ENCODE results near the gene LMO3. TPM values are rescaled to one million over a fixed set of nuclear protein-coding genes. Genes with fewer than 3 reads are reported as not detected.

The LMO3 gene
- polyA plus RNA-seq, 2 donors: 0.91 to 1.7 TPM

- WGBS, 2 donors: 11 to 14% methylated on average over 1 of the region's 1 CpG
- no peak overlapping the region for H3K27ac ChIP-seq (ENCODE audit: low read depth in 2 of 2, low read length in 1 of 2)
- H3K4me1 ChIP-seq (ENCODE audit: control insufficient read depth in 2 of 2, insufficient read depth in 2 of 2, low read length in 1 of 2): no peaks in the 10 kb centered on the region
- H3K27me3 ChIP-seq (ENCODE audit: control insufficient read depth in 1 of 2, insufficient read depth in 2 of 2, low read length in 2 of 2): no peaks in the 10 kb centered on the region
- no peaks in the 10 kb centered on the region for H3K36me3 ChIP-seq (ENCODE audit: control insufficient read depth in 2 of 2, insufficient read depth in 2 of 2, low read length in 1 of 2)
- no peaks in the 10 kb centered on the region for H3K9me3 ChIP-seq (ENCODE audit: control insufficient read depth in 2 of 2, insufficient read depth in 1 of 2, low read depth in 1 of 2, low read length in 1 of 2)
- no peak overlapping the region for H3K4me3 ChIP-seq (ENCODE audit: low read depth in 1 of 2, low read length in 2 of 2)
Measured at GRCh38 chr12:16610743-16611142, 4.8 kb upstream of the LMO3 start.

- H3K27ac ChIP-seq (ENCODE audit: low read depth in 2 of 2, low read length in 1 of 2): peak overlapping the region in 1 of 2 donors; percentile 55
- H3K27me3 ChIP-seq (ENCODE audit: control insufficient read depth in 1 of 2, insufficient read depth in 2 of 2, low read length in 2 of 2): no peaks in the 10 kb centered on the region
- 47 to 52% methylated on average over 7 of the region's 7 CpGs for WGBS, 2 donors
- no peaks in the 10 kb centered on the region for H3K9me3 ChIP-seq (ENCODE audit: control insufficient read depth in 2 of 2, insufficient read depth in 1 of 2, low read depth in 1 of 2, low read length in 1 of 2)
- no peak overlapping the region for H3K4me3 ChIP-seq (ENCODE audit: low read depth in 1 of 2, low read length in 2 of 2)
- H3K4me1 ChIP-seq (ENCODE audit: control insufficient read depth in 2 of 2, insufficient read depth in 2 of 2, low read length in 1 of 2): no peaks in the 10 kb centered on the region
- H3K36me3 ChIP-seq (ENCODE audit: control insufficient read depth in 2 of 2, insufficient read depth in 2 of 2, low read length in 1 of 2): no peaks in the 10 kb centered on the region
Measured at GRCh38 chr12:16610001-16610585, 4.1 kb upstream of the LMO3 start.

- 23 to 41% methylated on average over 9 of the region's 9 CpGs for WGBS, 2 donors
- Histone ChIP-seq H3K9me3 (ENCODE audit: control insufficient read depth in 2 of 2, insufficient read depth in 1 of 2, low read depth in 1 of 2, low read length in 1 of 2) (no peaks in the 10 kb centered on the region), H3K36me3 (ENCODE audit: control insufficient read depth in 2 of 2, insufficient read depth in 2 of 2, low read length in 1 of 2) (no peaks in the 10 kb centered on the region), H3K4me1 (ENCODE audit: control insufficient read depth in 2 of 2, insufficient read depth in 2 of 2, low read length in 1 of 2) (no peaks in the 10 kb centered on the region), H3K27me3 (ENCODE audit: control insufficient read depth in 1 of 2, insufficient read depth in 2 of 2, low read length in 2 of 2) (no peaks in the 10 kb centered on the region), H3K27ac (ENCODE audit: low read depth in 2 of 2, low read length in 1 of 2) (no peak overlapping the region), H3K4me3 (ENCODE audit: low read depth in 1 of 2, low read length in 2 of 2) (no peak overlapping the region)
Measured at GRCh38 chr12:16608946-16609539, 3.1 kb upstream of the LMO3 start.

- Histone ChIP-seq H3K27ac (ENCODE audit: low read depth in 2 of 2, low read length in 1 of 2) (no peak overlapping the region), H3K9me3 (ENCODE audit: control insufficient read depth in 2 of 2, insufficient read depth in 1 of 2, low read depth in 1 of 2, low read length in 1 of 2) (no peaks in the 10 kb centered on the region), H3K4me3 (ENCODE audit: low read depth in 1 of 2, low read length in 2 of 2) (no peak overlapping the region), H3K27me3 (ENCODE audit: control insufficient read depth in 1 of 2, insufficient read depth in 2 of 2, low read length in 2 of 2) (no peaks in the 10 kb centered on the region), H3K36me3 (ENCODE audit: control insufficient read depth in 2 of 2, insufficient read depth in 2 of 2, low read length in 1 of 2) (no peaks in the 10 kb centered on the region), H3K4me1 (ENCODE audit: control insufficient read depth in 2 of 2, insufficient read depth in 2 of 2, low read length in 1 of 2) (no peaks in the 10 kb centered on the region)
- 69 to 70% methylated on average over 11 of the region's 11 CpGs for WGBS, 2 donors
Measured at GRCh38 chr12:16607906-16608775, 2.2 kb upstream of the LMO3 start.

GRCh38 chr12:16606991-16607390 lies 1.0 kb upstream of the LMO3 start:
- Histone ChIP-seq H3K4me3 (ENCODE audit: low read depth in 1 of 2, low read length in 2 of 2) (peak overlapping the region in 1 of 2 donors; percentile 56), H3K4me1 (ENCODE audit: control insufficient read depth in 2 of 2, insufficient read depth in 2 of 2, low read length in 1 of 2) (no peaks in the 10 kb centered on the region), H3K27me3 (ENCODE audit: control insufficient read depth in 1 of 2, insufficient read depth in 2 of 2, low read length in 2 of 2) (no peaks in the 10 kb centered on the region), H3K27ac (ENCODE audit: low read depth in 2 of 2, low read length in 1 of 2) (peak overlapping the region in 1 of 2 donors; percentile 37), H3K9me3 (ENCODE audit: control insufficient read depth in 2 of 2, insufficient read depth in 1 of 2, low read depth in 1 of 2, low read length in 1 of 2) (no peaks in the 10 kb centered on the region), H3K36me3 (ENCODE audit: control insufficient read depth in 2 of 2, insufficient read depth in 2 of 2, low read length in 1 of 2) (no peaks in the 10 kb centered on the region)
- 55 to 69% methylated on average over 6 of the region's 6 CpGs for WGBS, 2 donors

- H3K27ac ChIP-seq (ENCODE audit: low read depth in 2 of 2, low read length in 1 of 2): no peak overlapping the region
- no peaks in the 10 kb centered on the region for H3K9me3 ChIP-seq (ENCODE audit: control insufficient read depth in 2 of 2, insufficient read depth in 1 of 2, low read depth in 1 of 2, low read length in 1 of 2)
- H3K27me3 ChIP-seq (ENCODE audit: control insufficient read depth in 1 of 2, insufficient read depth in 2 of 2, low read length in 2 of 2): no peaks in the 10 kb centered on the region
- 1% methylated on average over 26 of the region's 26 CpGs for WGBS, 2 donors
- no peaks in the 10 kb centered on the region for H3K36me3 ChIP-seq (ENCODE audit: control insufficient read depth in 2 of 2, insufficient read depth in 2 of 2, low read length in 1 of 2)
- H3K4me1 ChIP-seq (ENCODE audit: control insufficient read depth in 2 of 2, insufficient read depth in 2 of 2, low read length in 1 of 2): no peaks in the 10 kb centered on the region
- peak overlapping the region; percentile 26 to 56 for H3K4me3 ChIP-seq (ENCODE audit: low read depth in 1 of 2, low read length in 2 of 2)
Measured at GRCh38 chr12:16606201-16606849, 363 bp upstream of the LMO3 start.

- H3K36me3 ChIP-seq (ENCODE audit: control insufficient read depth in 2 of 2, insufficient read depth in 2 of 2, low read length in 1 of 2): no peaks in the 10 kb centered on the region
- no peaks in the 10 kb centered on the region for H3K27me3 ChIP-seq (ENCODE audit: control insufficient read depth in 1 of 2, insufficient read depth in 2 of 2, low read length in 2 of 2)
- H3K4me1 ChIP-seq (ENCODE audit: control insufficient read depth in 2 of 2, insufficient read depth in 2 of 2, low read length in 1 of 2): no peaks in the 10 kb centered on the region
- no peak overlapping the region for H3K27ac ChIP-seq (ENCODE audit: low read depth in 2 of 2, low read length in 1 of 2)
- H3K9me3 ChIP-seq (ENCODE audit: control insufficient read depth in 2 of 2, insufficient read depth in 1 of 2, low read depth in 1 of 2, low read length in 1 of 2): no peaks in the 10 kb centered on the region
- 2% methylated on average over 23 of the region's 23 CpGs for WGBS, 2 donors
- H3K4me3 ChIP-seq (ENCODE audit: low read depth in 1 of 2, low read length in 2 of 2): peak overlapping the region; percentile 10 to 56
Measured at GRCh38 chr12:16605642-16606116, 283 bp downstream of the LMO3 start.

GRCh38 chr12:16604596-16605252 lies 1.2 kb downstream of the LMO3 start:
- Histone ChIP-seq H3K27me3 (ENCODE audit: control insufficient read depth in 1 of 2, insufficient read depth in 2 of 2, low read length in 2 of 2) (no peaks in the 10 kb centered on the region), H3K4me3 (ENCODE audit: low read depth in 1 of 2, low read length in 2 of 2) (no peak overlapping the region)
- 16 to 25% methylated on average over 22 of the region's 22 CpGs for WGBS, 2 donors

More at GRCh38 chr12:16604596-16605252, 1.2 kb downstream of the LMO3 start:
- H3K27ac ChIP-seq (ENCODE audit: low read depth in 2 of 2, low read length in 1 of 2): peak overlapping the region in 1 of 2 donors; percentile 33
- no peaks in the 10 kb centered on the region for H3K36me3 ChIP-seq (ENCODE audit: control insufficient read depth in 2 of 2, insufficient read depth in 2 of 2, low read length in 1 of 2)
- no peaks in the 10 kb centered on the region for H3K4me1 ChIP-seq (ENCODE audit: control insufficient read depth in 2 of 2, insufficient read depth in 2 of 2, low read length in 1 of 2)
- no peaks in the 10 kb centered on the region for H3K9me3 ChIP-seq (ENCODE audit: control insufficient read depth in 2 of 2, insufficient read depth in 1 of 2, low read depth in 1 of 2, low read length in 1 of 2)

Measured in esophagus (tissue), 2 donors.